T follicular helper cell (primary cell): ENCODE measurements around the gene ITGB2.

Experiments
- DNase-seq: peaks from one replicate; pipeline ENCODE4 v3.0.0-alpha.2; 2020; ENCODE audit warnings: low read depth
- total RNA-seq, 2 experiments: gene quantifications; one replicate each; lab custom pipeline; 2026; lab: John Stamatoyannopoulos, UW

Gene ITGB2
- total RNA-seq = 140 to 257 reads per million in 2 experiments

DNA sequence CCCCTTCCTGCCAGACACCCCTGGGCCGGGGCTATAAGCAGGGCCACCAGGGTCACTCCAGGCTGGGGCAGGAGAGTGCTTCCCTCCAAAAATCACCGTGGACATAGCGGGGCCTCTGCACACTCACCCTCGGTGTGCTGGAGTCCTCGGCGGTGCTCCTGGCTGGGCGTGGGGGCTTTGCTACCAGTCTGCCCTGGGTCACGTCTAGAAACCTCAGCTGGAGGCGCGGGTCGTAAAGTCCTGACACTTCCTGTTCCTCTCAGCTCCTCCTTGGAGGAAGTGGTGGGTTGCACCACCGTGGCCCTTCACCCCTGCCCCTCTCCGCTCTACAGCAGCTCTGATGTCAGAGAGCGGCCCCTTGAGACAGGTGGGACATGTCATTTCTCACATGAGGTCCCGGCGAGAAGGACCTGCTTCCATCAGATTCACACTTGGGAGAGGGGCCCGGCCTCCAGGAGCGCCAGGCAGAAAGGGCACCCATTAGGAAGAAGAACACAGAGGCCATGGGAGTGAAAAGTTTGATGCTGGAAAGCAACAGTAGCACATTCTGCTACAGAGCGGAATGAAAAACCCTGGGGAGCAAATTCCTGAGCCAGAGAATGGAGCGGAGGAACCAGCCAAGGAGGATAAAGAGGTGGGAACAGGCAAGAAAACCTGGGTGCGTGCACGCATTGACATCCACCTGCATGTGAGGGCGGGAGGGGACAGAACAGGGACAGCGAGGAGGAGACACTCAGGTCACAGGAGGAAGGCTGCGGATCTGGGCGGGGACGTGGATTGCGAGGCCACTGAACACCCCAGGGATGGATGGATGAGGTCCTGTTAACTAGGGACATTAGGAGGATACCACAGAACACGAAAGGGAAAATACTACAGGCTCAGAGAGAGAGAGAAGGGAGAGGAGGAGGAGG, at the start of gene ITGB2:
Gene ITGB2, minus strand, starts transcription at position 206 of the 911 bp plus-strand sequence. CDS start 10,117 bp downstream, outside the sequence.
- DNase-seq = peak; percentile 28

DNA sequence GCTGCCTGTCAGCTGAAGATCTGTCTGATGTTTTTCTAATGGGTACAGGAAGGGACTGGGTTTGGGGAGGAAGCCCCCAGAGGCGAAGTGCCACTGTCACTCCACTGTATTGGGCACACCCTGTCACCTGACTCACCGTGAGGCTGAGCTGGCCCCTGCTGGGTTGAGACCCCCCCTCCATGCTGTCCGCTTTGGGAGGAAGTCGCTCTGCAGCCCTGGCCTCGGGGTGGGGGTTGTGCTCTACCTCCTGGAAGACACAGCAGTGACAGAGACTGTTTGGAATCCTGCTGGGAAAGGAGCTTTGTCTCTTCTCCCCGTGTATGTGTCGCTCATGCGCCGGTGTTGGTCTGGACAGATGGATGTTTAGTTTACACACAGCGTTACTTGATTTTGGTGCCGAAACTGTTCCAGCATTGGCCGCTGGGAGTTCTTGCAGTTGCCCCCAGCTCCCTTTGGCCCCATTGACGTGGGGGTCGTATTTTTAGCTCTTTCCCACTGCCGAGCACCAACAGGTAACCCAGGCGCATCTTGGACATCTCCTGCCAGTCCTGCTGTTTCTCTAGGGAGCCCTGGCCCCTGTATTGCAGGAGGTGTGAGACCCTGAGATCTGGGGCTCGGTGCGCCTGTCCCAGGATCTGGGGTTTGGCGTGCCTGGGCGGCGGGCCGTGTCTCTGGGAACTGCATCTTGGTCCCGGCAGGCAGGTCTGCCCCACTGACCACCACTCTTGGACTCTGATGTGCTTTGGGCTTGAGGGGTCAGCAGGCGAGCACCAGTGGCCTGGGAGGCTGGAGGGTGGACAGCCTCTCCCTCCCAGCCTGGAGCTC, 49.4 kb upstream of the ITGB2 start:
- DNase-seq = no peak

DNA sequence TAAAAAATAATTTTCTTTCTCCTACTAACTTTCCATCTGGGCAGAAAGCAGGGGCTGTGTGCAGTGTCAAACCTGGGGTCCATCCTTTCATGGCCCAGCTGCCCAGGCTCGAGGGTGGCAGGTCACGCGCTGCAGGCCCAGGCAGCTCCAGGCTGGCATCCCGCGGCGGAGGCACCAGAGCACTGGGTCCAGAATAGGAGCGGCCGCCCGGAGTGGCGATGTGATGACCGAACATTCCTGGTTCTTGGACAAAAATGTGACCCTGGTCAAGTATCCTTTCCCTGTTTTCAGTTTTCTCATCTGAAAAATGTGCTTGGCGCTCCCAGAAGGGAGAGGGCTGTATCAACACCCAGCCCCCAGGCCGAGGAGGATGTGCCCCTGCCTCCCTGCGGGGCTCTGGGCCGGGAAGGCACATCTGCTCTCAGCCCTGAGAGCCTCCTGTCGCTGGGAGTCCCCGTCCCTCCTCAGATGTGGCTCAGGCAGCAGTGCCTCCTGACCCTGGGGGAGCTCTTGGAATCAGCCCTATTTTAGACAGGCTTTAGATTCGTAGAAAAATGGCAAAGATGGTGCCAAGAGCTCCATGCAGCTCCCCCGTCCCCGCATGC, 48.5 kb upstream of the ITGB2 start:
- DNase-seq = no peak

DNA sequence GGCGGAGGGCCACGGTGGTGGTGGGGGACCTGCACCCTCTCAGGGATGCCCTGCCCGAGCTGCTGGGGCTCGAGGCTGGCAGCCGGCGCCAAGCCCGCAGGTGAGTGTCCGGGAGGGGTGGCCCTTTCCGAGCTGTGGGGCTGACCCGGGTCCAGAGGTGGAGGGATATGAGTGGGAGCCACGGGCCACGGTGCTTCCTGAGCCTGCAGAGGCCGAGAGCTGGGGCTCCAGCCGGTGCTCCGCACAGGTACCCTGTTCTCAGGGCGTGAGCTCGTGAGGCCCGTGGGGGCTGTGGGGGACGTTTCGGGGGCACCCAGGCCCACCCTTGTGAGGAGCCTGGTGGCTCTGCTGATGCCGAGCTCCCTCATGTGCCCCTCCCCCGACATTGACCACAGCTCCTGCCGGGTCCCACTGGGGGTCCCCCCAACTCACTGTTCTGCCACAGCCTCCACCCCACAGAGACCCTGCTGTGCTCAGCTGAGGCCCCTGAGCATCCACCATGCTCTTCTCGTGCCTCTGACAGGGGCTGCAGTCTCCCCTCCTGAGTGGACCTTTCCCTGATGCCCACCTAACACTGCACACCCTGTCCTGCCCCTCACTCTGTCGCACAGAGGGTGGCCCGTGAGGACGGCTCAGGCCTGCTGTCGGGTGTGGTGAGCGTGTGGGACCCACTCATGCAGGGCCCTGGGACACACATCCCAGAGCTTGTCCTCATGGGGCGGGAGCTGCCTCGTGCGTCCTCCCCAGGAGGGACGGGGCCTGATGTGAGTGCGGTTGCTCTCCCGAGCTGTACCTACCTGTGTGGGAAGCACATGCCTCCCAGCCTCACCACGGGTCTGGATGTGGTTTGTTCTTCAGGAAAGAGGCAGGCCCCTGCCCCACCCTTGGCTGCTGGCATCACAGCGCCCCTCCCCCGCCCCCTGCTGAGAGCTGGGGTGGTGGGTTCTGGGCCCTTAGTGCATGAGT, 46.7 kb upstream of the ITGB2 start:
- DNase-seq = no peak

DNA sequence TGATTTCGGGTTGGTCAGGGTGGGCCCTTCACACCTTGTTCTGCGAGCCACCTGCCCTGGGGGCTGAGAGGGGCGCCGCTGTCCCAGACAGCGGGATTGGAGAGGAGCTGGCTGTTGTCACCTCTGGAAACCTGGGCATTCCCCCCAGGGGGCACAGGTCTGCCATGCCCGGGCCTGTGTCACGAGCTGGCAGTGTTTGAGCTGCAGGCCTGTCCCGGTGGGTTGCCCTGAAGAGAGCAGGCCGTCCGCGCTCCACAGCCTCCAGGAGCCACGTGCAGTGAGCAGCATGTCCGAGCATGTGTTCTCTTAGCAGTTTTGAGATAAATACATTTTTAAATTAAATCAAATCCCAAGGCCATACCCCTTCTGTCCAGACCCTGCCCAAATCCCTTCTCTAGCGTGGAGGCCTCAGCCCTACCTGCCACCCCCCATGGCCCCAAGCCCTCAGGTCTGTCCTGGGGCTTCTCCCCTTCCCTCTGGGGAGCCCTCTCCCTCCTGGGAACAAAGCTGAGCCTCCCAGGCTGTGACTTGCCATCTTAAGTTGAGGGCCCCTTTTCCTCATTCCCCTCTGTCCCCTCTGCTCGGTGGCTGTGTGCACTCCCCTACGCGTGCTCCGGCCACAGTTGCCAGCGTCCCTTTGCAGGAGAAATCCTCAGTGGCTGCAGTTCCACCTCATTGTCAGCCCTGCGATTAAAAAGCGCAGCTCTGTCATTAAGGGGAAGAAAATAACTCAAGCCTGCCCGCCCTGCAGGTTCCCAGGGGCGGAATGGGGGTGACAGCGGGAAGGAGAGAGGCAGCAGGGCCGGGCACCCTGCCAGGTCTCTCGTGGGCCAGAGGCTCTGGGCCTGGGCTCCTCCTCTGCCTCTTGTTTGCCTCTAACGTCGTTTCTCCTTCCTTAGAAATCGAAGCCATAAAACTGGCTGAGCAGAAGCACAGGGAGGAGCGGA, 45.7 kb upstream of the ITGB2 start:
- DNase-seq = no peak

DNA sequence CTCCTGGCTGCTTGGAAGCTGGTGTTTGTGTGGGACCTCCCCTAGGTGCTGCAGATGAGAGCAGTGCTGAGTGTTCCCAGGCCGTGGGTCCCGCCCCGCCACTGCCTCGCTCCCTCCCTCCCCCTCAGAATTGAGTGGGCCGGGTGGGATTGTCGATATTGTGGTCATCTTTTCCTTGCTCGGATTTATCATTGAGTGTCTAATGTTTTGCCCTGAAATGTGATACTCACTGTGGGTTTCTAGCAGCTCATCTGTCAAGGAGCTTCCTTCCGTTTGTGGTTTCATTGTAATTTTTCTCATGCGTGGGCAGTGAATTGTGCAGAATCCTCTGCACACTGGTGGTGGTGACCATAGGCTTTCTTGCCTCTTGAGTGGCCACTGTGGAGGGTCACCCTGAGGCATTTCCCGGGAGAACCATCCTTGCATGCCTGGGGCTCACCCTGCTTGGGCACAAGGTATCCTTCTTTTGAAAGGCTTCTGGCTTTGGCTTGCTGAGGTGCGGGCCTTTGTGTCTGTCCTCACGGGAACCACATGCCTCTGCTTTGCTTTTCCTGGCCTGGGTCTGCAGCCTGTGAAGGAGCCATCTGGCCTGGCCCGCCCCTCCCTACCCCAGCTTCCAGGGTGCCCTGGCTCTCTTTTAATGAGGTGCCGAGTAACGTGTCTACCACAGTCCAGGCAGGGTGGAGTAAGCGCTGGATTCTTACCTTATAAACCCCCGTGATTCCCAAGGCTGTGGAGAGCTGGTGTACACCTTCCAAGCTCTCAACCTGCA, 44.7 kb upstream of the ITGB2 start:
- no peak for DNase-seq

DNA sequence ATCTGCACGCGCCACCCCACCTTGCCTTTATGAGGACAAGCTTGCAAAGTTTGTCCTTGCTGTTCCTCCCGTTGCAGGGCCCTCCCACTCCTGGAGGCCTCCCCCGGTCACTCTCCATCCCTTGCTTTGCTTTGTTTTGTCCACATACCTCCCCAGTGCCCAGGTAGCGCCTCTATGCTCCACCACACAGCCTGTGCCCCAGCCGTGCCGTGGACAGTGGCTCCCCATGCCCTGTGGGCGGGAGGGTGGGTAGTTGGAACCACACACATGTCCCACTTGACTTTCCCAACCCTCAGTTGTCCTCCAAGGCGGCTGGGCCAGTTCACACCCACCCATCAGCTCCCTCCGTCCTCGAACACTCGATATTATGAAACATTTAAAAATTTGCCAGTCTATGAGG, 43.7 kb upstream of the ITGB2 start:
- DNase-seq = no peak

DNA sequence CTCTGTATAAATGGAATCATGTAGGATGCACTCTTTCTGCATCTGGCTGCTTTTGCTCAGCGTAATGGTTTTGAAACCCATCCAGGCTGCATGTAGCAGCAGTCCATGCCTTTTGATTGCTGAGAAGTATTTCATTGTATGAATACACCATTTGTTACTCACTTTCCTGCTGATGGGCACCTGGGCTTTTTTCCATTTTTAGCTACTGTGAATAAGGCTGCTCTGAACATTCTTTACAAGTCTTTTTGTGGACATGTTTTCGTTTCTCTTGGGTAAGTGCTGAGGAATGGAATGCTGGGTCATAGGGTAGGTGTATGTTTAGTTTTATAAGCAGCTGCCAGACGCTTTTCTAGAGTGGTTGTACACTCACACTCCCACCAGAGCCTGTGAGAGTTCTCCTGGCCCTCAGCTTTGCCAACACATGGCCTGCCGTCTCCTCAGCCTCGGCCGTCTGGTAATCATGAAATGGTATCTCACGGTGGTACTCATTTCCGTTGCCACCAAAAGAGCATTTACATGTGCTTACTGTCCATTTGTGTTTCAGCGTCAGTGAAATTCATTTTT, 41.8 kb upstream of the ITGB2 start:
- DNase-seq = no peak

DNA sequence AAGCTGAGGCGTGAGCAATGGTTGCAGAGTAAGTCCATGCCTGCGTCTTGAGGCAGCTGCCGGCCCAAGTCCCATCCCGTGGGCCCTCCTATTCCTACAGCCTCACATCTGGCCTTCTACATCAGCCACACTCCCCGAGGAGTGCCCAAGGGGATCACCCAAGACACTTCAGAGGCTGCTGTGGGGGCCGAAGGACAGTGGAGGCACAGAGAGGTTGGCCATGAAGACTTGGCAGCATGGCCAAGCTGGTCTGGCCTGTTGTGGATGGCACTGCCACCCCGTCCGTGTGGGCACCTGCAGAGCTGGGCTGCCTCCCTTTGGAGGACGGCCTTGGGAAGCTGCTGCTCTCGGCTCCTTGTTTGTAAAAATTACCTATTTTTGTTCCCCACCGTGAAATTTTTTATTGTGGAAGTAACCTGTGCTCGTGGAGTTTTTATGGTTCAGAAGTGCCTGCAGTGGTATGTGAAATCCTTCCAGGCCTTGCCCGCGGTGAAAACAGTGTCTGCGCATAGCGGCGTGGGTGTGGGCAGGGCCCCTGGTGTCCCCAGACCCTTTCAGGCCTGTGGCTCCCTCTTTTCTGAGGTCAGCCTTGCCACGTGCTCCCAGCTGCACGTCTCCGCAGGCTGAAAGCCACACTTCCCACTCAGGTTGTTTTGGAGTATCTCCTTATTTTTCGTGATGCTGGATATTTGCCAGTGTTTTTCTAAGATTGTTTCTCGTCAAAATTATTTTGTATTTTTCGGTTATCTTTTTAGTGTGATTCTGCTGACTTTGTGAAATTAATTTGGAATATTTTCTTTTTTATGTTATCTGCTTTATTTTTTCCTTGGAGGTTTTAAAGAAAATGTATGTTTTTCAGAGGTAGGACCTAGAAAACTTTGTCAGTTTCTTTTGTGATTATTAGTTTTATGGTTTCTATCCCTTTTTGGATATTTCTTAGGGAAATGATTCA, 39.7 kb upstream of the ITGB2 start:
- DNase-seq = no peak

DNA sequence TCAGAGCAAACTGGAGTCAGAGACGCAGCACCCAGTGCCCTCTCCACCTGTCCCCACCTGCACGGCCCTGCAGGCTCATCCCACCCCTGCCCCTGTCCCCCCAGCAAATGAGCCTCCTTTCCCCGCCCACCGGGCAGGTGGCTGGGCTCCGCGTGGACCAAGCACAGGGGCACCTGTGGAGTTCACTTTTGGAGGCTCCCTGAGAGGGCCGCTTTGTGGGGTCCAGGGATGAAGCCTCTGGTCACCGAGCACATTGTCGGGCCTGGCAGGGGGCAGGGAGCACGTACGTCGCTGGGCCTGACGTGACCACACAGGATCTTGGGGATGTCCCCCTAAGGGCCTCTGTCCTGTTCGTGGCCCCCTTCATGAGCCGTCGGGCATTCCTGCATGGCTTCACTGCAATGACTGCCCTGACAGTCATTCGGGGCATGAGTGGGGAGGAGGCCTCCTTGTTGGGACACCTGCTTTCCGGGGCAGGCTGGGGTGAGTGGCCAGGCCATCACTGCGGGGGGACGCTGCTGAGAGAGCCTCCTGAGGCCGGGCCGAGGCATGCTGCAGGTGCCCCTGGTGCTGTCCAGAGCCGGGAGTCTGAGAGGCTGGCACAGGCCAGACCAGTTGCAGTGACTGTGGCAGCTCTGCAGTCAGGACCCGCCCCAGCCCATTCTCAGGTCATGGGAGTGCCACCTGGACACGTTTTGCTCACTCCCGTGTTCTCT, 38.8 kb upstream of the ITGB2 start:
- no peak for DNase-seq

DNA sequence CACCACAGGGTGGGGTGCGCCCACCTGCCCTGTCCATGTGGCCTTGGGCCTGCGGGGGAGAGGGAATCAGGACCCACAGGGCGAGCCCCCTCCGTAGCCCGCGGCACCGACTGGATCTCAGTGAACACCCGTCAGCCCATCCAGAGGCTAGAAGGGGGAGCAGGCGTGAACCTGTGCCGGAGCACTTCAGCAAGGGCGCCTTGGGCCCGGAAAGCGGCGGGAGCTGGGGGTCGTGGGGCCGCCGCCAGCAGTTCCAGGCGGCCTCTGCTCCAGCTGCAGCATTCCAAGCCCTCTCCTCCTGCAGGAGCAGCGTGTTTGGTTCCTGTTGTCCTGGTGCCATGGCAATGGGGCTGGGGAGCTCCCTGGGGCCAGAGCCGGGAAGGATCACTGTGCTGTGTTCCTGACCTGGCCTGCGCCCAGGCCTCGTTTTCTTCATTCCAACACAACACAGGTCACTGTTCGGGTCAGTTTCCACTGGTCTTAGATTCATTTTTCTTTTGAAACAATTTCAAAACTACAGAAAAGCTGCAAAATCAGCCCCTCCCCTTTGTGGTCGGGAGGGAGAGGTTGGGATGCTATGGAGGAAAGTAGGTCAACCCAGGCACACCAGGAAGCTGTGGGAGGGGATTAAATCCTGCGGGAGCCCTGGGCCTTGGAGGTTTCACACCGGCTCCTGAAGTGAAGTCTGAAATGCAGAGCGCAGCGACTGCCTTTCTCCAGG, 37.9 kb upstream of the ITGB2 start:
- no peak for DNase-seq

DNA sequence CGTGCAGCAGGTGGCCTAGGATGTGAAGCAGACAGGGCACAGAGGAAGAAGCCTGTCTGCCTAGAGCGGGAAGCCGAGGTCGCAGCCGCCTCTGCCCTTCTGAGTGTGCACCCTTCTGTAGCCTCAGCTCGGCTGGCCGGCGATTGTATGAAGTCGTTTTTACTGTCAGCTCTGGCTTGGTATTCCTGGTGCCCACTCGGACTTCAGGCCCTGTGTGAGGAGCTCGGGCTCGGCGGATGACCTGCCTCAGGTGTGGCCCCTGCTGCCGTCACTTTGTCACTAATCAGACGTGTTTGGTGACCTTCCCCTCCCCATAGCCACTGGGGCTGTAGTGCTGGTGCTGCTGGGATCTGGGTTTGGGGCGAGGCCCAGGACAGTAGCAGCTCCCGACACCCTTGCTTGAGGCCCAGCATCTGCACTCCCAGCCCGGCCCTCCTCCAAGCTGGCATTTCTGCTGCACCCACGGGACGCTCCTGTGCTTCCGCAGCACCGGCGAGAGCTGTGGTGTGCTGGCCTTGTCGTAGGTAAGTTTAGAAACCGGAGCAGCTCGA, 37.3 kb upstream of the ITGB2 start:
- no peak for DNase-seq

DNA sequence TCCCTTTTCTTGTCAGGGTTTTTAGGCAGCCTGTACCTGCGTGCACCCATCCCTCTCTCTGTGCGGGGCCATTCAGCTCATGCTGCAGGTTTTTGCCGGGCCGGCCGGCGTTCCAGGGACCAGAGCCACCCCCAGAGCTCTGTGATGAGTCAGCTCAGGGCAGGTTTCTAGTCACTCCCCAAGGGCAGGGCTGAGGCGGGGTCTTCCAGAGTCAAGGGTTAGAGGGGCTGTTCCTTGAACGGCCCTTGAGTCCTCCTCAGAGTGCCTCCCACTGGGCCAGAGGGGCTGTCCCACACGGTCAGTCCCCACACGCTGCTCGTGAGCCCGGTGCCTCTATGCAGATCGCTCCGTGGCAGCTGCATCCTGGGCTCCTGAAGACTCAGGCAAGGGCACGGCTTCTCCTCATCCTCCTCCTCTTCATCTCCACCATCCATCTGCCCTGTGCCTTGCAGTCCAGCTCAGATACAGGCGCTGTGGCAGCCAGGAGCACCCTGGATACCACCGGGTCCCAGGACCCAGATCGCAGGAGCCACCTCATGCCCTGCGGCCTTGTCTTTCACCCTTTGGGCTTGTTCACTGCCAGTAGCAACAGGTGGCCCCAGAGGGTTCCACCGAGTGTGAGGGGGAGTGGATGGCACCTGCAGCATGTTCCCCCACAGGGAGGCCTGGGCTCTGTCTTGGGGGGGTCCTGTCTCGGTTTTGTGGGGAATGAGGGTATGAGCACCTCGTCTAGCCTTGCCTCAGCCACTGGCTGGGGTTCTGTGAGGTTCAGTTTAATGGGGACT, 36.5 kb upstream of the ITGB2 start:
- DNase-seq = no peak

DNA sequence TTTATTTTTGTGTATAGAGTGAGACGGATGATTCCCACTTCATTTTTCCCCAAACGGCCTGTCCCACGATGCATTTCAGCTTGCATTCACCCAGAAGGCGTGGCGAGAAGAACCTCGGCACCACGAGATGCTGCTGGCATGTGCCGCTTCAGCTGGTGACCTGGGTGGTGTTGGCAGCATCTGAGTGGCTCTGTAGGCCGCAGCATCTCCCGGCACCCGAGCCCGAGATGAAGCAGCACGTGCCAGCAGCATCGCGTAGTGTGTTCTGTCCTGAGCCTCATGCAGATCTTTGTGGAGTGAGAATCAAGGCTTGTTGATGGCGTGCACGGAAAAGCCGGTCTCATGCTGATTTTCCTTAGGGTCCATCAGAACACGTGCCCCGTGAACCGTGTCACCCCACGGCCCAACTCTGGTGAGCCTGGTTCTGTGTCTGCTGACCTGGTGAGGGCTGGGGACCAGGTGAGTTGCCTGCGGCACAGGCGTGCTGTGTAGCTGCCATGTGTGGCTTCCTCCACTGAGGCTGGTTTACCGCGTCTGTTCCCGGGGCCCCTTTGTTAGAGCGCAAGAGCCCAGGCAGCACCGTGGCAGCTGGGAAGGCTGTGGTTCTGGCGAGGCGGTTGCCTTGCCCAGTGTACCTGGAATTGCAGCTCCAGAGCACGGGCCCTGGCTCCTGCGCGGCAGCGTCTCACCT, 35.8 kb upstream of the ITGB2 start:
- DNase-seq = no peak

DNA sequence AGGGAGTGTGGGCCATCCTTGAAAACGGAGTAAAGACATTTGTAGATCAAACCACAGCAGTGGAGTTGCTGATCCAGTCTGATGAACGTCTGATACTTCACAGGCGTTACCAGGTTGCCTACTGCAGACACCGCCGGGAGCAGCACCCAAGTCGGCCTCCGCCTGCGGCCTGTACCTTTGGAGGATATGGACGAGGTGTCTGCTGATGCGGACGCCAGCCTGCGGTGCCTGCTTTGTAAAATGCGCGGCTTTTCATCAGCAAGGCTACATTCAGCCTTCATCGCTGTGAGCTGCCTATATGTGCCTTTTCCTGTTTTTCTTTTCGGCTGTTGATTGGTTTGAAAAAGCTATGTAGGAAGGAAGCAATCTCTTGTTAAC, 35.1 kb upstream of the ITGB2 start:
- DNase-seq = no peak
